ENCODE data around the gene CDIP1.
A peak's percentile ranks its signal among the peaks of the same experiment; 100 is the strongest.

Gene CDIP1

DNA sequence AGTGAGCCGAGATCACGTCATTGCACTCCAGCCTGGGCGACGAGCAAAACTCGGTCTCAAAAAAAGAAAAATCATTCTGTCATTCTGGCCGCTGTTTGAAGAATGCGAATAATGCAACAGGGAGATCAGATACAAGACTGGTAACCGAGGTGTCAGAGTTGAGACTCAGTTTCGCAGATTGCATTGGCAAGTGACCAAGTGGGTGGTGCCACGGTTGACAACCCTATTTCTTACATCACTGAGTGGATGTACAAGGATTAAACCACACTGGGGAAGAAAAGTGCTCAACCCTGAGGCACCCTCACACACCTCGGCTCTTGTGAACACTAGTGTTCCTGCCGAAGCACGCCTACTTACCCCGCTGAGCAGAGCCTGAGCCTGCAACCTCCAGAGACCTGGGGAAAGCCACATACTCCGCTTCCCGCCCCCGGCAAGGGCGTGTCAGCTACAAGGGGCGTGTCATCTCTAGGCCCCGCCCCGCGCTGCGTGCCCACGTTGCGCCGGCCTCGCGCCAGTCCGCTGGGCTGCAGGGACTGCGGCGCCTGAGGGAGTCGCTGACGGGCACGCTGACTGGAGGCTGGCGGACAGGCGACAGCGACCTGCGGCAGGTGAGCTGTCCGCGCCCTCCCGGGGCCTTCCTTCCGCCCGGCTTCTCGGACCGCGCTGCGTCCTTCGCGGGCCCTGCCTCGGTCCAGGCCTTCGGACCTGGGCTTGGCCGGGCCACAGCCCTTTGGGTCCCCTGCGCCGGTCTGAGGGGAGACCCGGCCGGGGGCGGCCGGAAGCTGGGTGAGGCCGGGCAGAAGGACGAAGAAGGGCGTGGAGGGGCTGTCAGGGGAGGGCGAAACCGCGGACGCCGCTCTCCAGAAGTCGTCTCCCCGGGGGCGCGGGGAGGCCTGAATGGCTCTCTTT, 62.4 kb downstream of the CDIP1 start, which contains the start of gene HMOX2:
HMOX2 (plus strand) TSS at position 519 of the 909 bp plus-strand sequence. CDS start 29,127 bp downstream, outside the sequence.
- Histone ChIP-seq H3K4me1 (no peaks in the 10 kb centered on the region), H3K27me3 (no peaks in the 10 kb centered on the region), H3K4me3 (ENCODE audit: low read depth, low read length) (peak within 1 kb of the TSS; percentile 96), H3K36me3 (no peaks in the 10 kb centered on the region), H3K9me3 (no peaks in the 10 kb centered on the region)
- TF ChIP-seq, protein P1, sequence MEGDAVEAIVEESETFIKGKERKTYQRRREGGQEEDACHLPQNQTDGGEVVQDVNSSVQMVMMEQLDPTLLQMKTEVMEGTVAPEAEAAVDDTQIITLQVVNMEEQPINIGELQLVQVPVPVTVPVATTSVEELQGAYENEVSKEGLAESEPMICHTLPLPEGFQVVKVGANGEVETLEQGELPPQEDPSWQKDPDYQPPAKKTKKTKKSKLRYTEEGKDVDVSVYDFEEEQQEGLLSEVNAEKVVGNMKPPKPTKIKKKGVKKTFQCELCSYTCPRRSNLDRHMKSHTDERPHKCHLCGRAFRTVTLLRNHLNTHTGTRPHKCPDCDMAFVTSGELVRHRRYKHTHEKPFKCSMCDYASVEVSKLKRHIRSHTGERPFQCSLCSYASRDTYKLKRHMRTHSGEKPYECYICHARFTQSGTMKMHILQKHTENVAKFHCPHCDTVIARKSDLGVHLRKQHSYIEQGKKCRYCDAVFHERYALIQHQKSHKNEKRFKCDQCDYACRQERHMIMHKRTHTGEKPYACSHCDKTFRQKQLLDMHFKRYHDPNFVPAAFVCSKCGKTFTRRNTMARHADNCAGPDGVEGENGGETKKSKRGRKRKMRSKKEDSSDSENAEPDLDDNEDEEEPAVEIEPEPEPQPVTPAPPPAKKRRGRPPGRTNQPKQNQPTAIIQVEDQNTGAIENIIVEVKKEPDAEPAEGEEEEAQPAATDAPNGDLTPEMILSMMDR (IDR thresholded peaks at IDR 0.05; ENCODE audit: low read depth, low read length): peak; percentile 43
- DNase-seq: peak; percentile 96

DNA sequence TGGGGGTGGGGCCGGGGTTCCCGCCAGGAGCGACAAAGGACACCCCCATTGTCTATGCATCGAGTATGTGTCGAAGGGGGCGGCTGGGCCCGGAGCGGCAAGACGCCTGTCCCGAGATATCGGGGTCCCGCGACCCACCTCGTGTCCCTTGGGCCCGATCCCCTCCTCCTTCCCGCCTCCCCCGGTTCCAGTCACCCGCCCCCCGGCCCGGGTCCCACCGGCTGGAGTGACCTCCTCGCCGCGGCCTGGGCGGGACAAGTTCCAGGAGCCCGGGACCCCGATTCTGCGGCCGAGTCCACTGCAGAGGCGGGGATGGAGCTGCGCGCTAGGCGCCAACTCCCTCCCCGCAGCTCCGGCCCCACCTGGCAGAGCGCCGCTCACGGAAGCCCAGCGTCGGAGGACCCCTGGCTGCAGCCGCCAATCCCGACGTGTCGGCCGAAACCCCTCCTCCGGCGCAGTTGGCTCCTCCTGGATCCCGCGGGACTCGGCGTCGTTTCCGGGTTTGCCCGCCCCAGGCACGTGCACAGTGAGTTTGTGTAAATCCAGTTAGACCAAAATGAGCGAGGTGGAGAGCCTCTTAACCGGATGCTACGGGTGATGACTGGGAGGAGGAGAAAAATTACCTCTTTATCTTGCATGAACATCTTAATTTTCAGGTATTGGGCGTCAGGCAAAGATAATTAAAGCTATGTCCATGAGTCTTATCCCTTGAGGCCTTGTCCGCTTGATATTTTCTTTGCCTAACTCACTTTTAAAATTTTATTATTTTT, 64.2 kb downstream of the CDIP1 start, which contains the start of gene NMRAL1:
NMRAL1 (minus strand) TSS at position 434 of the 770 bp plus-strand sequence. CDS start 493 bp downstream, outside the sequence.
- H3K27me3 ChIP-seq: no peaks in the 10 kb centered on the region
- H3K4me3 ChIP-seq (ENCODE audit: low read depth, low read length): peak within 1 kb of the TSS; percentile 55
- no peaks in the 10 kb centered on the region for H3K9me3 ChIP-seq
- DNase-seq: peak; percentile 88
- TF ChIP-seq, protein P1 (IDR thresholded peaks at IDR 0.05; ENCODE audit: low read depth, low read length): no peak
- H3K36me3 ChIP-seq: no peaks in the 10 kb centered on the region
- H3K4me1 ChIP-seq: no peaks in the 10 kb centered on the region

DNA sequence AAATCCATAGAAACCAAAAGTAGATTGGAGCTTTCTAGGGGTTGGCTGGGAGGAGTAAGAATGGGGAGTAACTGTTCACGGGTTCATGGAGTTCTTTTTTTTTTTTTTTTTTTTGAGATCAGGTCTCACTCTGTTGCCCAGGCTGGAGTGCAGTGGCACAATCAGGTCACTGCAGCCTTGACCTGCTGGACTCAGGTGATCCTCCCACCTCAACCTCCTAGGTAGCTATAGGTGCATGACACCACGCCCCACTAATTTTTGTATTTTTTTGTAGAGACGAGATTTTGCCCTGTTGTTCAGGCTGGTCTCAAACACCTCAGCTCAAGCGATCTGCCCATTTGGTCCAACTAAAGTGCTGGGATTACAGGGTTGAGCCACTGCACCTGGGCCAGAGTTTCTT, 65.7 kb downstream of the CDIP1 start:
- no peaks in the 10 kb centered on the region for H3K9me3 ChIP-seq
- H3K4me1 ChIP-seq: no peaks in the 10 kb centered on the region
- DNase-seq: no peak
- H3K4me3 ChIP-seq (ENCODE audit: low read depth, low read length): no peak overlapping the region
- H3K27me3 ChIP-seq: no peaks in the 10 kb centered on the region
- TF ChIP-seq, protein P1 (IDR thresholded peaks at IDR 0.05; ENCODE audit: low read depth, low read length): no peak
- H3K36me3 ChIP-seq: no peaks in the 10 kb centered on the region

DNA sequence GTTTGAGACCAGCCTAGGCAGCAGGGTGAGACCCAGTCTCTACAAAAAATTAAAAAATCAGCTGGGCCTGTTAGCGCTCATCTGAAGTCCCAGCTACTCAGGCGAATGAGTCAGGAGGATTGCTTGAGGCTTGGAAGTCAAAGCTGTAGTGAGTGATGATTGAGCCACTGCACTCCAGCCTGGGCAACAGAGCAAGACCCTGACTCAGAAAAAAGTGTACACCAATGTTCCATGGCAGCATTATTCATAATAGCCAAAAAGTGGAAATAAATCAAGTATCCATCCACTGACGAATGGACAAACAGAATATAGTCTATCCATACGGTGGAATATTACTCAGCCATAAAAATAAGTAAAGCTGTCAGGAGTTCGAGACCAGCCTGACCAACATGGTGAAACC, 66.7 kb downstream of the CDIP1 start:
- no peaks in the 10 kb centered on the region for H3K27me3 ChIP-seq
- no peaks in the 10 kb centered on the region for H3K36me3 ChIP-seq
- no peak overlapping the region for H3K4me3 ChIP-seq (ENCODE audit: low read depth, low read length)
- no peaks in the 10 kb centered on the region for H3K4me1 ChIP-seq
- TF ChIP-seq, protein P1 (IDR thresholded peaks at IDR 0.05; ENCODE audit: low read depth, low read length): no peak
- no peaks in the 10 kb centered on the region for H3K9me3 ChIP-seq
- no peak for DNase-seq

DNA sequence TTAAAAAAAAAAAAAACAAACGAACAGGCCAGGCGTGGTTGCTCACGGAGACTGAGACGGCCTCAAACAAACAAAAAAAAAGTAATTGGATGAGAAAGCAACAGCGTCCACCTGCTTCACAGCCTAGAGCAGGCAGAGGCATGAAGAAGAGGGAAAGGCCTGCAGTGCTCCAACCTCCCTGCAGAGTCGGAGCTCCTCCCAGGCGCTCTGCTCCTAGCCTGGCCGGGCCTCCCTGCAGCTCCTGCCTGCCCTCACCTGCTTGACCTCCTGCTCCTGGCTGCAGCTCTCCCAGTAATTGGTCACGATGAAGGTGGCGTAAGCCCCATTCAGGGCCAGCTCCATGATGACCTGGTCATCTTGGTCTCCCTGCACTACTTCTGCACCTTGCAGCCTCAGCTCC, 69.6 kb downstream of the CDIP1 start:
- TF ChIP-seq, protein P1 (IDR thresholded peaks at IDR 0.05; ENCODE audit: low read depth, low read length): no peak
- no peaks in the 10 kb centered on the region for H3K36me3 ChIP-seq
- DNase-seq: no peak
- no peaks in the 10 kb centered on the region for H3K4me1 ChIP-seq
- no peaks in the 10 kb centered on the region for H3K27me3 ChIP-seq
- H3K9me3 ChIP-seq: no peaks in the 10 kb centered on the region
- H3K4me3 ChIP-seq (ENCODE audit: low read depth, low read length): no peak overlapping the region

Data from BE2C (cell line).